SK-N-SH (cell line): ENCODE data around the gene BRWD1. TPM values are rescaled to one million over a fixed set of nuclear protein-coding genes. Genes with fewer than 3 reads are reported as not detected.
A peak's percentile ranks its signal among the peaks of the same experiment; 100 is the strongest.

Experiments used
- CTCF ChIA-PET: fragments of 300-600, 350-600 bp; formaldehyde crosslinking; extraction: SDS; loops from one replicate; lab custom pipeline; 2021; lab: Yijun Ruan, JAX
- POLR2A ChIA-PET: fragments of 350-600 bp; sonication (Branson Sonifier 250); formaldehyde crosslinking; extraction: SDS; loops from one replicate; lab custom pipeline; 2020; ENCODE audit warnings: antibody characterized with exemption, inconsistent platforms; lab: Yijun Ruan, JAX
- DNase-seq: peaks from one replicate; pipeline ENCODE4 v3.0.0; 2012
- H2AFZ ChIP-seq: fragments of 200-600 bp; sonication (generic); 2 replicates; pipeline ENCODE4 v1.8.1; 2016; ENCODE audit warnings: antibody characterized with exemption, mild to moderate bottlenecking, low read depth
- H3F3A ChIP-seq: fragments of 200-600 bp; sonication (generic); replicated peaks from 2 replicates; pipeline ENCODE3; 2016; ENCODE audit warnings: antibody characterized with exemption, mild to moderate bottlenecking; ENCODE audit not compliant: insufficient read depth
- H3K27ac ChIP-seq, 2 experiments: fragments of 200-500 bp in 1 of 2; fragments of 200-600 bp in 1 of 2; sonication (Bioruptor generic) in 1 of 2; sonication (generic), shearing (Covaris generic) in 1 of 2; 2 replicates each; pipeline versions ENCODE4 v1.5.1 to v1.6.1; 2014 to 2016; ENCODE audit warnings: low read depth in 2 of 2, inconsistent platforms in 1 of 2, low read length in 1 of 2, mild to moderate bottlenecking in 1 of 2, mixed read lengths in 1 of 2
- H3K27me3 ChIP-seq: fragments of 200-600 bp; sonication (generic), shearing (Covaris generic); 2 replicates; pipeline ENCODE4 v1.6.1; 2016; ENCODE audit warnings: mixed run types; ENCODE audit not compliant: insufficient read depth
- H3K36me3 ChIP-seq, 2 experiments: fragments of 200-500 bp in 1 of 2; fragments of 200-600 bp in 1 of 2; sonication (Bioruptor generic) in 1 of 2; sonication (generic) in 1 of 2; replicated peaks in 1 of 2; 2 replicates each; pipeline versions ENCODE3 to v1.5.1; 2014 to 2016; ENCODE audit warnings: low read length in 1 of 2, mild to moderate bottlenecking in 1 of 2; ENCODE audit not compliant: insufficient read depth in 2 of 2, control insufficient read depth in 1 of 2
- H3K4me1 ChIP-seq, 2 experiments: fragments of 200-500 bp in 1 of 2; fragments of 200-600 bp in 1 of 2; sonication (Bioruptor generic) in 1 of 2; sonication (generic), shearing (Covaris generic) in 1 of 2; 2 replicates each; pipeline versions ENCODE4 v1.5.1 to v1.6.1; 2014 to 2016; ENCODE audit warnings: low read depth in 1 of 2, low read length in 1 of 2, mixed run types in 1 of 2; ENCODE audit not compliant: insufficient read depth in 2 of 2, control insufficient read depth in 1 of 2
- H3K4me2 ChIP-seq: fragments of 200-600 bp; sonication (generic), shearing (Covaris generic); 2 replicates; pipeline ENCODE4 v1.6.1; 2017; ENCODE audit warnings: mixed run types
- H3K4me3 ChIP-seq, 2 experiments: fragments of 200-500 bp in 1 of 2; fragments of 200-600 bp in 1 of 2; sonication (Bioruptor generic) in 1 of 2; sonication (generic), shearing (Covaris generic) in 1 of 2; 2 replicates each; pipeline versions ENCODE4 v1.5.1 to v1.8.1; 2014 to 2016; ENCODE audit warnings: low read depth in 2 of 2, inconsistent platforms in 1 of 2, low read length in 1 of 2, mild to moderate bottlenecking in 1 of 2, mixed read lengths in 1 of 2, moderate library complexity in 1 of 2
- H3K79me2 ChIP-seq: fragments of 200-600 bp; sonication (generic); 2 replicates; pipeline ENCODE4 v1.8.1; 2017; ENCODE audit warnings: mild to moderate bottlenecking; ENCODE audit not compliant: insufficient read depth
- H3K9ac ChIP-seq: fragments of 200-600 bp; sonication (generic); 2 replicates; pipeline ENCODE4 v1.6.1; 2017; ENCODE audit warnings: mixed run types
- H3K9me2 ChIP-seq: fragments of 200-600 bp; sonication (generic); 2 replicates; pipeline ENCODE4 v1.6.1; 2017; ENCODE audit warnings: mixed run types
- H3K9me3 ChIP-seq: fragments of 200-600 bp; sonication (generic); 2 replicates; pipeline ENCODE4 v1.6.1; 2017; ENCODE audit warnings: mixed run types, mild to moderate bottlenecking, moderate library complexity
- H4K20me1 ChIP-seq: fragments of 200-600 bp; sonication (generic); 2 replicates; pipeline ENCODE4 v1.6.1; 2017; ENCODE audit warnings: mild to moderate bottlenecking, mixed run types; ENCODE audit not compliant: insufficient read depth
- CHD2 ChIP-seq: fragments of 150-350 bp; IDR thresholded peaks from 2 replicates; pipeline ENCODE4 v1.6.1; 2018; ENCODE audit warnings: low read length; ENCODE audit not compliant: partially characterized antibody
- ELF1 ChIP-seq: IDR thresholded peaks from 2 replicates; pipeline ENCODE4 v1.4.0; 2012
- EZH2phosphoT487 ChIP-seq: fragments of 200-600 bp; sonication (generic); IDR thresholded peaks from 2 replicates; pipeline ENCODE4 v1.6.1; 2017; ENCODE audit warnings: low read depth, mixed run types, mild to moderate bottlenecking, antibody characterized with exemption, moderate library complexity, borderline replicate concordance
- FOXJ3 ChIP-seq: sonication (generic); formaldehyde crosslinking; IDR thresholded peaks from 2 replicates; pipeline ENCODE4 v1.5.1; 2020; ENCODE audit warnings: mild to moderate bottlenecking, missing genetic modification reagents
- FOXM1 ChIP-seq: IDR thresholded peaks from 2 replicates; pipeline ENCODE4 v1.4.0; 2012; ENCODE audit warnings: low read depth, mild to moderate bottlenecking
- GABPA ChIP-seq: IDR thresholded peaks from 2 replicates; pipeline ENCODE4 v1.4.0; 2012; ENCODE audit warnings: low read depth, mild to moderate bottlenecking
- GATA2 ChIP-seq: sonication (generic); formaldehyde crosslinking; IDR thresholded peaks from 2 replicates; pipeline ENCODE4 v1.5.0; 2020; ENCODE audit warnings: mild to moderate bottlenecking, missing genetic modification reagents
- JUND ChIP-seq: IDR thresholded peaks from 2 replicates; pipeline ENCODE4 v1.4.0; 2012
- MAX ChIP-seq: IDR thresholded peaks from 2 replicates; pipeline ENCODE4 v1.4.0; 2012; ENCODE audit warnings: low read depth
- MEF2A ChIP-seq: IDR thresholded peaks from 2 replicates; pipeline ENCODE4 v1.4.0; 2012; ENCODE audit warnings: low read depth, borderline replicate concordance
- NFIC ChIP-seq: IDR thresholded peaks from 2 replicates; pipeline ENCODE4 v1.4.0; 2012; ENCODE audit warnings: borderline replicate concordance
- PBX3 ChIP-seq: IDR thresholded peaks from 2 replicates; pipeline ENCODE4; 2012
- POLR2AphosphoS5 ChIP-seq: IDR thresholded peaks from 2 replicates; pipeline ENCODE4 v1.6.1; 2012; ENCODE audit warnings: low read depth, low read length
- RAD21 ChIP-seq: IDR thresholded peaks from 2 replicates; pipeline ENCODE4 v1.6.1; 2012; ENCODE audit warnings: mild to moderate bottlenecking, low read length
- RCOR1 ChIP-seq: fragments of 150-350 bp; IDR thresholded peaks from 2 replicates; pipeline ENCODE4 v1.6.1; 2017; ENCODE audit warnings: antibody characterized with exemption, low read length
- RFX5 ChIP-seq: IDR thresholded peaks from 2 replicates; pipeline ENCODE4 v1.6.1; 2012; ENCODE audit warnings: mild to moderate bottlenecking, improper control_type of control experiment, low read length
- SIN3A ChIP-seq: IDR thresholded peaks from 2 replicates; pipeline ENCODE4 v1.6.1; 2012; ENCODE audit warnings: low read depth, mild to moderate bottlenecking, low read length, moderate library complexity, borderline replicate concordance
- SMC3 ChIP-seq: IDR thresholded peaks from 2 replicates; pipeline ENCODE4 v1.6.1; 2012; ENCODE audit warnings: low read depth, low read length, improper control_type of control experiment
- TAF1 ChIP-seq: IDR thresholded peaks from 2 replicates; pipeline ENCODE4 v1.6.1; 2012; ENCODE audit warnings: low read depth, mild to moderate bottlenecking, low read length, moderate library complexity, borderline replicate concordance
- TCF12 ChIP-seq: IDR thresholded peaks from 2 replicates; pipeline ENCODE4 v1.4.0; 2012
- TEAD4 ChIP-seq: IDR thresholded peaks from 2 replicates; pipeline ENCODE4 v1.4.0; 2012; ENCODE audit warnings: mild to moderate bottlenecking, borderline replicate concordance; ENCODE audit not compliant: insufficient read depth
- USF1 ChIP-seq: IDR thresholded peaks from 2 replicates; pipeline ENCODE4 v1.4.0; 2012; ENCODE audit warnings: low read depth, borderline replicate concordance
- YY1 ChIP-seq: IDR thresholded peaks from 2 replicates; pipeline ENCODE4 v1.4.0; 2012; ENCODE audit warnings: low read depth, mild to moderate bottlenecking
- ZBTB33 ChIP-seq: IDR thresholded peaks from 2 replicates; pipeline ENCODE4 v1.4.0; 2012; ENCODE audit warnings: low read depth, borderline replicate concordance
- WGBS: methylation state at CpG from one replicate; pipeline ENCODE4 v1.1.6; 2017; ENCODE audit warnings: low lambda C conversion rate; 5-methylcytosine and 5-hydroxymethylcytosine counted together
- polyA plus RNA-seq, 3 experiments: library from polyadenylated mRNA; depleted of rRNA; stranded (reverse); fragments of >200 nt; gene quantifications; 2 replicates each; pipeline ENCODE4 v1.2.3, GENCODE V29; 2012
- TF ChIP-seq, protein P1 (sequence below): fragments of 150-350 bp; IDR thresholded peaks from 2 replicates; pipeline ENCODE4 v1.6.1; 2016; ENCODE audit warnings: mild to moderate bottlenecking, low read depth, low read length
- TF ChIP-seq, protein P2 (sequence below): fragments of 200-600 bp; sonication (generic); IDR thresholded peaks from 2 replicates; pipeline ENCODE4 v1.6.1; 2017; ENCODE audit warnings: antibody characterized with exemption, mild to moderate bottlenecking, moderate library complexity

The BRWD1 gene
- 7.9 and 9.1 TPM in 2 replicates for polyA plus RNA-seq (2012; rRNA removed)
- 10.3 and 13.3 TPM in 2 replicates for polyA plus RNA-seq (2012; cell fraction: cytosol; rRNA removed)
- polyA plus RNA-seq (2012; cell fraction: nucleus; rRNA removed), result 9.6 and 12.3 TPM in 2 replicates

DNA sequence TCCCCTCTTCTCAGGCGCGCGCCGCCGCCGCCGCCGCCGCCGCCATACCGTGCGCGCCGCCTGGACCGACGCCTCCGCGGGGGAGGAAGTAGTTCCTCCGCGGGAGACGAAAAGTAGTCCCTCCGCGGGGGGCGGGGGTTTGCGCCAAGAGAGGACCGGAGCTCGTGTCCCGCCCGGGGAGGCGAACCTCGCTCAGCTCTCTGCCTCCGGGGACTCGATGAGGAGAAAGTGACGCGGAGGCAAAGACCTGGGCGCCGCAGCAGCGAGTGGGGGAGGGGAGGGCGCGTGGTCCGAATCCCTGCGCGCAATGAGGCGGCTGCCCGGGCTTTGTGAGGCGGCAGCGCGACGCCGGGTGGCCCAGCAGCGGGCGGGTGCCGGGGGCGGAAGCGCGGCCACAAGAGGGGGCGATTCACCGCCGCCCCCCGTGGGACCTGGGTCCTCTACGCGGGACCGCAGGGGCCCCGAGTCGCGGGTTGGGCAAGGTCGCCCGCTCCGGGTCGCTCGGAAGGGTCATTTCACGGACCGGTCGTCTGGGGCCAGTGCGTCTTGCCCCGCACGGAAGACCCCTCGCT is at the start of gene BRWD1:
TSS of gene BRWD1 (minus strand) at position 62 of the 572 bp plus-strand sequence. CDS start 141 bp downstream, outside the sequence.
- ChIA-PET POLR2A (interaction anchor here (0.6 to 3.0 kb wide), 3 partner anchors 32 to 379 kb away, joined by 4 to 24 read pairs (median 6); partner anchors contain the start of gene HMGN1), CTCF (interaction anchor here (1.0 to 3.3 kb wide), 9 partner anchors 16 to 130 kb away, joined by 3 to 24 read pairs (median 4); partner anchors contain the start of gene HMGN1)
- H3F3A ChIP-seq, result peaks cover 10% of the 10 kb centered on the region
- H3K36me3 ChIP-seq, result peaks cover 14 to 26% of the 10 kb centered on the region in 2 experiments
- WGBS, result 0% methylated on average over 16 of the region's 78 CpGs
- no peaks in the 10 kb centered on the region for H3K27me3 ChIP-seq
- DNase-seq, result peak; percentile 91
- H4K20me1 ChIP-seq, result peaks cover 28% of the 10 kb centered on the region
- no peaks in the 10 kb centered on the region for H3K9me3 ChIP-seq
- peaks cover 5 to 14% of the 10 kb centered on the region in 2 experiments; a peak in 3 of 4 replicates for H3K4me1 ChIP-seq
- peak within 1 kb of the TSS; percentile 90 to 97 for H3K27ac ChIP-seq
- peak within 1 kb of the TSS; percentile 95 for H3K4me2 ChIP-seq
- H3K4me3 ChIP-seq, result peak within 1 kb of the TSS; percentile 71 to 91
- H2AFZ ChIP-seq, result peak within 1 kb of the TSS; percentile 78
- H3K79me2 ChIP-seq, result peaks cover 48% of the 10 kb centered on the region
- H3K9me2 ChIP-seq, result no peaks in the 10 kb centered on the region
- H3K9ac ChIP-seq, result peak within 1 kb of the TSS; percentile 88
- TF ChIP-seq MEF2A, result peak; percentile 26; the same call in 1 of the 2 replicates
- TF ChIP-seq, protein P1, sequence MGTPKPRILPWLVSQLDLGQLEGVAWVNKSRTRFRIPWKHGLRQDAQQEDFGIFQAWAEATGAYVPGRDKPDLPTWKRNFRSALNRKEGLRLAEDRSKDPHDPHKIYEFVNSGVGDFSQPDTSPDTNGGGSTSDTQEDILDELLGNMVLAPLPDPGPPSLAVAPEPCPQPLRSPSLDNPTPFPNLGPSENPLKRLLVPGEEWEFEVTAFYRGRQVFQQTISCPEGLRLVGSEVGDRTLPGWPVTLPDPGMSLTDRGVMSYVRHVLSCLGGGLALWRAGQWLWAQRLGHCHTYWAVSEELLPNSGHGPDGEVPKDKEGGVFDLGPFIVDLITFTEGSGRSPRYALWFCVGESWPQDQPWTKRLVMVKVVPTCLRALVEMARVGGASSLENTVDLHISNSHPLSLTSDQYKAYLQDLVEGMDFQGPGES, result no peak
- TF ChIP-seq, protein P2, sequence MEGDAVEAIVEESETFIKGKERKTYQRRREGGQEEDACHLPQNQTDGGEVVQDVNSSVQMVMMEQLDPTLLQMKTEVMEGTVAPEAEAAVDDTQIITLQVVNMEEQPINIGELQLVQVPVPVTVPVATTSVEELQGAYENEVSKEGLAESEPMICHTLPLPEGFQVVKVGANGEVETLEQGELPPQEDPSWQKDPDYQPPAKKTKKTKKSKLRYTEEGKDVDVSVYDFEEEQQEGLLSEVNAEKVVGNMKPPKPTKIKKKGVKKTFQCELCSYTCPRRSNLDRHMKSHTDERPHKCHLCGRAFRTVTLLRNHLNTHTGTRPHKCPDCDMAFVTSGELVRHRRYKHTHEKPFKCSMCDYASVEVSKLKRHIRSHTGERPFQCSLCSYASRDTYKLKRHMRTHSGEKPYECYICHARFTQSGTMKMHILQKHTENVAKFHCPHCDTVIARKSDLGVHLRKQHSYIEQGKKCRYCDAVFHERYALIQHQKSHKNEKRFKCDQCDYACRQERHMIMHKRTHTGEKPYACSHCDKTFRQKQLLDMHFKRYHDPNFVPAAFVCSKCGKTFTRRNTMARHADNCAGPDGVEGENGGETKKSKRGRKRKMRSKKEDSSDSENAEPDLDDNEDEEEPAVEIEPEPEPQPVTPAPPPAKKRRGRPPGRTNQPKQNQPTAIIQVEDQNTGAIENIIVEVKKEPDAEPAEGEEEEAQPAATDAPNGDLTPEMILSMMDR, result peak; percentile 46
- TF ChIP-seq PBX3, result peak; percentile 79
- peak; percentile 54 for TF ChIP-seq POLR2AphosphoS5
- TF ChIP-seq GABPA, result no peak
- no peak for TF ChIP-seq ZBTB33
- no peak for TF ChIP-seq GATA2 (CRISPR knock-in tag)
- peak; percentile 9; the same call in 1 of the 2 replicates for TF ChIP-seq ELF1
- peak; percentile 29; the same call in 1 of the 2 replicates for TF ChIP-seq FOXJ3
- TF ChIP-seq SIN3A, result no peak
- TF ChIP-seq RAD21, result peak; percentile 22; the same call in 1 of the 2 replicates
- no peak for TF ChIP-seq FOXM1
- TF ChIP-seq USF1, result peak; percentile 49; the same call in 1 of the 2 replicates
- peak; percentile 76 for TF ChIP-seq TAF1
- 0 out of 2 replicates have a peak, but pooled peaks have one; percentile 37 for TF ChIP-seq JUND
- TF ChIP-seq CHD2, result peak; percentile 97
- TF ChIP-seq RFX5, result no peak
- no peak for TF ChIP-seq RCOR1
- TF ChIP-seq EZH2phosphoT487, result no peak
- TF ChIP-seq YY1, result peak; percentile 81
- 0 out of 2 replicates have a peak, but pooled peaks have one; percentile 11 for TF ChIP-seq TEAD4
- no peak for TF ChIP-seq SMC3
- peak; percentile 39 for TF ChIP-seq TCF12
- peak; percentile 97 for TF ChIP-seq MAX
- no peak for TF ChIP-seq NFIC
